ENCODE measurements around the gene GPR35.
"Not testable (repeated sequence)": the region's sequence is repeated elsewhere in the genome, so short reads cannot be mapped to it uniquely, and the experiment has no call there.

GPR35 gene

GRCh38 chr2:240675345-240675744 lies 50.1 kb downstream of the GPR35 start:
- H3K27ac ChIP-seq (ENCODE audit: low read depth, low read length); H3K9me3 ChIP-seq (ENCODE audit: insufficient read depth, low read depth, low read length); H3K9ac ChIP-seq (ENCODE audit: low read depth, low read length); H3K4me1 ChIP-seq (ENCODE audit: insufficient read depth, low read length); H3K4me3 ChIP-seq (ENCODE audit: low read length); H3K36me3 ChIP-seq (ENCODE audit: insufficient read depth, low read length): not testable (repeated sequence)
- H3K27me3 ChIP-seq (ENCODE audit: insufficient read depth, low read length) = peaks cover 18% of the 10 kb centered on the region
- WGBS = no CpG with 5 or more reads among the region's 24 CpGs

- H3K9ac ChIP-seq (ENCODE audit: low read depth, low read length); H3K9me3 ChIP-seq (ENCODE audit: insufficient read depth, low read depth, low read length); H3K27ac ChIP-seq (ENCODE audit: low read depth, low read length); H3K27me3 ChIP-seq (ENCODE audit: insufficient read depth, low read length); H3K4me3 ChIP-seq (ENCODE audit: low read length); H3K36me3 ChIP-seq (ENCODE audit: insufficient read depth, low read length); H3K4me1 ChIP-seq (ENCODE audit: insufficient read depth, low read length): not testable (repeated sequence)
- 97% methylated on average over 4 of the region's 14 CpGs for WGBS
Observed at GRCh38 chr2:240678043-240678442, 52.8 kb downstream of the GPR35 start.

GRCh38 chr2:240678909-240679308 lies 53.6 kb downstream of the GPR35 start:
- not testable (repeated sequence) for H3K4me3 ChIP-seq (ENCODE audit: low read length); H3K9me3 ChIP-seq (ENCODE audit: insufficient read depth, low read depth, low read length); H3K9ac ChIP-seq (ENCODE audit: low read depth, low read length); H3K27ac ChIP-seq (ENCODE audit: low read depth, low read length); H3K27me3 ChIP-seq (ENCODE audit: insufficient read depth, low read length); H3K4me1 ChIP-seq (ENCODE audit: insufficient read depth, low read length); H3K36me3 ChIP-seq (ENCODE audit: insufficient read depth, low read length)
- no CpG with 5 or more reads among the region's 19 CpGs for WGBS

GRCh38 chr2:240680185-240680584 lies 54.9 kb downstream of the GPR35 start:
- H3K27ac ChIP-seq (ENCODE audit: low read depth, low read length); H3K4me1 ChIP-seq (ENCODE audit: insufficient read depth, low read length); H3K9ac ChIP-seq (ENCODE audit: low read depth, low read length); H3K27me3 ChIP-seq (ENCODE audit: insufficient read depth, low read length); H3K9me3 ChIP-seq (ENCODE audit: insufficient read depth, low read depth, low read length); H3K4me3 ChIP-seq (ENCODE audit: low read length); H3K36me3 ChIP-seq (ENCODE audit: insufficient read depth, low read length): not testable (repeated sequence)
- 80% methylated on average over 1 of the region's 11 CpGs for WGBS

Measured in HUES64 (cell line).